Measurements from ENCODE around the gene CDH16. TPM values are rescaled to one million over a fixed set of nuclear protein-coding genes. Genes with fewer than 3 reads are reported as not detected.
"Not testable (repeated sequence)": the region's sequence is repeated elsewhere in the genome, so short reads cannot be mapped to it uniquely, and the experiment has no call there.

CDH16 gene
- total RNA-seq, 4 donors from 2014 or later, result 11.3 to 19.5 (median 15.4) TPM; not detected in 1

- no peak for DNase-seq
- Histone ChIP-seq H3K36me3 (peaks cover 0 to 30% (median 3%) of the 10 kb centered on the region in 3 donors), H3K27me3 (no peaks in the 10 kb centered on the region)
Observed at GRCh38 chr16:66945939-66946338, 27.3 kb upstream of the CDH16 start.

DNA sequence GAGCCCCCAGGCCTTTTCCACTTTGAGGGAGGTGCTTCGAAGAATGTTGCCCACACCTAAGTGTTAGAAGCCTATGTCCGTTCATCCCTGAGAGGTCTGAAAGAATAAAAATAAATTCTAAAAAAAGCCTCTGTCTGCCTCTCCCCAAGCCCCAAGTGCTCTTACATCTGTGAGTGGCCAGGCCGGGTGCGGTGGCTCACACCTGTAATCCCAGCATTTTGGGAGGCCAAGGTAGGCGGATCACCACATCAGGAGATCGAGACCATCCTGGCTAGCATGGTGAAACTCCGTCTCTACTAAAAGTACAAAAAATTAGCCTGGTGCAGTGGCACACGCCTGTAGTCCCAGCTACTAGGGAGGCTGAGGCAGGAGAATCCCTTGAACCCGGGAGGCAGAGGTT, 26.3 kb upstream of the CDH16 start:
- H3K4me1 ChIP-seq, result peaks cover 0 to 25% (median 8%) of the 10 kb centered on the region in 4 donors
- DNase-seq, H3K4me3 ChIP-seq, H3K9me3 ChIP-seq, H3K27ac ChIP-seq, H3K27me3 ChIP-seq: not testable (repeated sequence)
- H3K36me3 ChIP-seq, result peaks cover 0 to 39% (median 3%) of the 10 kb centered on the region in 3 donors
- peak in 1 of 2 donors; percentile 8 for TF ChIP-seq POLR2A (IDR thresholded peaks at IDR 0.05)

More at GRCh38 chr16:66945939-66946338, 27.3 kb upstream of the CDH16 start:
- peaks cover 0 to 17% (median 8%) of the 10 kb centered on the region in 4 donors for H3K4me1 ChIP-seq
- no peaks in the 10 kb centered on the region for H3K9me3 ChIP-seq
- no peak overlapping the region for H3K4me3 ChIP-seq
- no peak overlapping the region for H3K27ac ChIP-seq
- TF ChIP-seq, protein P1, sequence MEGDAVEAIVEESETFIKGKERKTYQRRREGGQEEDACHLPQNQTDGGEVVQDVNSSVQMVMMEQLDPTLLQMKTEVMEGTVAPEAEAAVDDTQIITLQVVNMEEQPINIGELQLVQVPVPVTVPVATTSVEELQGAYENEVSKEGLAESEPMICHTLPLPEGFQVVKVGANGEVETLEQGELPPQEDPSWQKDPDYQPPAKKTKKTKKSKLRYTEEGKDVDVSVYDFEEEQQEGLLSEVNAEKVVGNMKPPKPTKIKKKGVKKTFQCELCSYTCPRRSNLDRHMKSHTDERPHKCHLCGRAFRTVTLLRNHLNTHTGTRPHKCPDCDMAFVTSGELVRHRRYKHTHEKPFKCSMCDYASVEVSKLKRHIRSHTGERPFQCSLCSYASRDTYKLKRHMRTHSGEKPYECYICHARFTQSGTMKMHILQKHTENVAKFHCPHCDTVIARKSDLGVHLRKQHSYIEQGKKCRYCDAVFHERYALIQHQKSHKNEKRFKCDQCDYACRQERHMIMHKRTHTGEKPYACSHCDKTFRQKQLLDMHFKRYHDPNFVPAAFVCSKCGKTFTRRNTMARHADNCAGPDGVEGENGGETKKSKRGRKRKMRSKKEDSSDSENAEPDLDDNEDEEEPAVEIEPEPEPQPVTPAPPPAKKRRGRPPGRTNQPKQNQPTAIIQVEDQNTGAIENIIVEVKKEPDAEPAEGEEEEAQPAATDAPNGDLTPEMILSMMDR (IDR thresholded peaks at IDR 0.05), result no peak
- TF ChIP-seq POLR2A (IDR thresholded peaks at IDR 0.05), result no peak

DNA sequence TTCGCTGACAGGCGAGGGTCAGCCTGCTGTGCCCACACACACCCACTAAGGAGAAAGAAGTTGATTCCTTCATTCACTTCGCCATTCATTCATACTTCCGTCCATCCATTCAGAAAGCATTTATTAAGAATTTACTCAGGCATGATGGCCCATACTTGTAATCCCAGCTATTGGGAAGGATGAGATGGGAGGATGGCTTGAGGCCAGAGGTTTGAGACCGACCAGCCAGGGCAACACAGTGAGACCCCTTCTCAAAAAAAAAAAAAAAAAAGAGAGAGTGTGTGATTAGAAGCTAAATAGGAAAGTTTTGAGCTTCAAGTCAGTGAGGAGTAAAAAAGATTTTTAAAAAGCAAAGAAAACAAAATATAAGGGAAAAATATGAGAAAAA, 25.4 kb upstream of the CDH16 start:
- no peak overlapping the region for H3K27ac ChIP-seq
- no peak for TF ChIP-seq POLR2A (IDR thresholded peaks at IDR 0.05)
- TF ChIP-seq, protein P1 (IDR thresholded peaks at IDR 0.05), result no peak
- no peak for DNase-seq
- H3K4me3 ChIP-seq, result no peak overlapping the region
- H3K9me3 ChIP-seq, result no peaks in the 10 kb centered on the region
- H3K36me3 ChIP-seq, result peaks cover 0 to 48% (median 3%) of the 10 kb centered on the region in 3 donors
- H3K4me1 ChIP-seq, result peaks cover 0 to 26% (median 7%) of the 10 kb centered on the region in 4 donors
- no peaks in the 10 kb centered on the region for H3K27me3 ChIP-seq

- TF ChIP-seq, protein P1 (IDR thresholded peaks at IDR 0.05), result no peak
- TF ChIP-seq POLR2A (IDR thresholded peaks at IDR 0.05), result no peak
- no peak for DNase-seq
- no peaks in the 10 kb centered on the region for H3K9me3 ChIP-seq
- no peaks in the 10 kb centered on the region for H3K27me3 ChIP-seq
- no peak overlapping the region for H3K27ac ChIP-seq
- peaks cover 0 to 54% (median 3%) of the 10 kb centered on the region in 3 donors for H3K36me3 ChIP-seq
- H3K4me1 ChIP-seq, result peaks cover 0 to 21% (median 3%) of the 10 kb centered on the region in 4 donors
- H3K4me3 ChIP-seq, result no peak overlapping the region
Observed at GRCh38 chr16:66943426-66944053, 24.9 kb upstream of the CDH16 start.

GRCh38 chr16:66942981-66943380, 24.3 kb upstream of the CDH16 start:
- H3K9me3 ChIP-seq, result no peaks in the 10 kb centered on the region
- peaks cover 0 to 59% (median 3%) of the 10 kb centered on the region in 3 donors for H3K36me3 ChIP-seq
- H3K4me1 ChIP-seq, result peaks cover 0 to 18% (median 0%) of the 10 kb centered on the region in 4 donors
- TF ChIP-seq, protein P1 (IDR thresholded peaks at IDR 0.05), result no peak
- no peak for TF ChIP-seq POLR2A (IDR thresholded peaks at IDR 0.05)
- no peak overlapping the region for H3K4me3 ChIP-seq
- H3K27ac ChIP-seq, result no peak overlapping the region
- no peaks in the 10 kb centered on the region for H3K27me3 ChIP-seq
- DNase-seq, result no peak

- no peaks in the 10 kb centered on the region for H3K27me3 ChIP-seq
- DNase-seq, result no peak
- H3K4me3 ChIP-seq, result no peak overlapping the region
- H3K36me3 ChIP-seq, result peaks cover 0 to 67% (median 3%) of the 10 kb centered on the region in 3 donors
- peak overlapping the region in 1 of 4 donors; percentile 97 for H3K27ac ChIP-seq
- H3K4me1 ChIP-seq, result peaks cover 0 to 46% (median 4%) of the 10 kb centered on the region in 4 donors
- H3K9me3 ChIP-seq, result no peaks in the 10 kb centered on the region
- TF ChIP-seq POLR2A (IDR thresholded peaks at IDR 0.05), result no peak
- TF ChIP-seq, protein P1 (IDR thresholded peaks at IDR 0.05), result no peak
Observed at GRCh38 chr16:66940236-66940635, 21.6 kb upstream of the CDH16 start.
